ENCODE measurements around the gene C11orf21. TPM values are rescaled to one million over a fixed set of nuclear protein-coding genes. Genes with fewer than 3 reads are reported as not detected.

C11orf21 gene
- total RNA-seq, 1 donor from 2014 or later, result 39.5 TPM

- intact Hi-C loops (cut with micrococcal nuclease), result no loop called here
Measured at GRCh38 chr11:2272946-2273280, 28.8 kb downstream of the C11orf21 start.

GRCh38 chr11:2272228-2272945 is 29.3 kb downstream of the C11orf21 start:
- intact Hi-C loops (cut with micrococcal nuclease), result no loop called here

GRCh38 chr11:2271327-2272227 is 30.1 kb downstream of the C11orf21 start:
- intact Hi-C loops (cut with micrococcal nuclease), result no loop called here

- intact Hi-C loops (cut with micrococcal nuclease), result no loop called here
Measured at GRCh38 chr11:2271077-2271326, 30.7 kb downstream of the C11orf21 start.

GRCh38 chr11:2270322-2271076 is 31.2 kb downstream of the C11orf21 start, which contains the start of gene ASCL2:
TSS of gene ASCL2 (minus strand) at chr11:2270588. CDS start at chr11:2270332, 256 bp downstream.
- intact Hi-C loops (cut with micrococcal nuclease), result no loop called here

- intact Hi-C loops (cut with micrococcal nuclease), result loop anchor here (10.0 kb wide), 1 partner anchor 65 kb away; no protein-coding TSS in a partner anchor
Measured at GRCh38 chr11:2269601-2270321, 32.0 kb downstream of the C11orf21 start.

GRCh38 chr11:2268729-2269600 is 32.8 kb downstream of the C11orf21 start:
- intact Hi-C loops (cut with micrococcal nuclease), result loop anchor here (10.0 kb wide), 1 partner anchor 64 kb away; no protein-coding TSS in a partner anchor

- intact Hi-C loops (cut with micrococcal nuclease), result loop anchor here (10.0 kb wide), 1 partner anchor 63 kb away; no protein-coding TSS in a partner anchor
Measured at GRCh38 chr11:2267851-2268728, 33.6 kb downstream of the C11orf21 start.

GRCh38 chr11:2267306-2267850 is 34.3 kb downstream of the C11orf21 start:
- intact Hi-C loops (cut with micrococcal nuclease), result loop anchor here (10.0 kb wide), 1 partner anchor 63 kb away; no protein-coding TSS in a partner anchor

GRCh38 chr11:2266586-2267305 is 35.0 kb downstream of the C11orf21 start:
- intact Hi-C loops (cut with micrococcal nuclease), result loop anchor here (10.0 kb wide), 1 partner anchor 62 kb away; no protein-coding TSS in a partner anchor

GRCh38 chr11:2265854-2266585 is 35.7 kb downstream of the C11orf21 start:
- intact Hi-C loops (cut with micrococcal nuclease), result loop anchor here (10.0 kb wide), 1 partner anchor 61 kb away; no protein-coding TSS in a partner anchor

- intact Hi-C loops (cut with micrococcal nuclease), result loop anchor here (10.0 kb wide), 1 partner anchor 61 kb away; no protein-coding TSS in a partner anchor
Measured at GRCh38 chr11:2265396-2265795, 36.3 kb downstream of the C11orf21 start.

GRCh38 chr11:2264366-2265053 is 37.2 kb downstream of the C11orf21 start:
- intact Hi-C loops (cut with micrococcal nuclease), result loop anchor here (10.0 kb wide), 1 partner anchor 60 kb away; no protein-coding TSS in a partner anchor

- intact Hi-C loops (cut with micrococcal nuclease), result loop anchor here (10.0 kb wide), 1 partner anchor 59 kb away; no protein-coding TSS in a partner anchor
Measured at GRCh38 chr11:2263724-2264360, 37.9 kb downstream of the C11orf21 start.

- intact Hi-C loops (cut with micrococcal nuclease), result loop anchor here (10.0 kb wide), 1 partner anchor 58 kb away; no protein-coding TSS in a partner anchor
Measured at GRCh38 chr11:2263071-2263565, 38.6 kb downstream of the C11orf21 start.

Data from T-helper 2 cell treated with Interferon-gamma antibody and Interleukin-4, amounts not matched to agents 100 ng/mL and 5 ng/mL, for 36 hours (primary cell).